Right lobe of liver (tissue), 6 donors: ENCODE results near the gene AFMID. TPM values are rescaled to one million over a fixed set of nuclear protein-coding genes. Genes with fewer than 3 reads are reported as not detected.

Experiments
- ATAC-seq, 4 donors: fragments of 200-7000 bp; cut with Tn5 transposase; one replicate each; pipeline ENCODE4 v1.9.1; 2020; ENCODE audit warnings: mild to moderate bottlenecking in 4 of 4, moderate library complexity in 4 of 4
- DNase-seq, 3 donors: peaks; one replicate each; pipeline ENCODE4 v3.0.0-alpha.2; 2020
- H3K27ac ChIP-seq, 3 donors: fragments of 200-600 bp; one replicate each; pipeline ENCODE4 v1.8.0; 2022
- H3K27me3 ChIP-seq, 2 donors: fragments of 200-600 bp; one replicate each; pipeline ENCODE4 v1.8.0; 2022
- H3K36me3 ChIP-seq, 4 donors: fragments of 200-600 bp; sonication (generic) in 1 of 4; one replicate each; pipeline versions ENCODE4 v1.5.1 to v1.8.0; 2017 to 2022; ENCODE audit warnings: control low read depth in 1 of 4
- H3K4me1 ChIP-seq, 4 donors: fragments of 200-600 bp; sonication (generic) in 1 of 4; one replicate each; pipeline versions ENCODE4 v1.5.1 to v1.8.0; 2017 to 2022; ENCODE audit warnings: control low read depth in 1 of 4
- H3K4me3 ChIP-seq, 3 donors: fragments of 200-600 bp; one replicate each; pipeline ENCODE4 v1.8.0; 2022
- H3K9me3 ChIP-seq, 4 donors: fragments of 200-600 bp; sonication (generic) in 1 of 4; one replicate each; pipeline versions ENCODE4 v1.5.1 to v1.8.0; 2017 to 2022; ENCODE audit warnings: control low read depth in 1 of 4
- POLR2A ChIP-seq: fragments of 450-650 bp; IDR thresholded peaks from one replicate; pipeline ENCODE4 v1.6.1; 2017; ENCODE audit warnings: antibody characterized with exemption, mild to moderate bottlenecking
- WGBS: methylation state at CpG from one replicate; pipeline ENCODE4 v1.1.6; 2018; ENCODE audit warnings: low coverage, low lambda C conversion rate; ENCODE audit not compliant: insufficient coverage; ENCODE audit errors: missing lambda C conversion rate; 5-methylcytosine and 5-hydroxymethylcytosine counted together
- intact Hi-C, 2 donors: fragments of 100-400 bp; cut with DNase I; formaldehyde crosslinking; loops; one replicate each; pipeline versions ENCODE4 v1.11.2 to v1.14.1; 2022
- total RNA-seq, 6 experiments: library from RNA; depleted of rRNA in 2 of 6; stranded (reverse); fragments of >200 nt in 2 of 6; fragmentation: NEBNext Ultra II Directional in 3 of 6; extraction: Animal tissue kit (Norgen Biotek cat#: 25700) in 3 of 6; gene quantifications; one replicate each; pipeline versions ENCODE4 v1.1.0 to v1.2.4, GENCODE V29; 2016 to 2023
- TF ChIP-seq, protein P1 (sequence below), 4 donors: fragments of 200-600 bp in 3 of 4; fragments of 450-650 bp in 1 of 4; IDR thresholded peaks; one replicate each; pipeline versions ENCODE4 v1.5.1 to v1.8.0; 2016 to 2022; ENCODE audit warnings: antibody characterized with exemption in 4 of 4, mild to moderate bottlenecking in 2 of 4
- donor health status: DM: no; HTN: yes; CAD: no.
- donor health status: DM: no; HTN: no; CAD: no.
- donor health status: DM: no; HTN: no; CAD: no.
- donor health status: DM: no; HTN: yes; CAD: no.
- donor health status: DM: no; HTN: yes; CAD: no.

Gene AFMID
- total RNA-seq, 6 experiments from 2014 or later: 96.6 to 156 (median 142) TPM

GRCh38 chr17:78240839-78241238 is 53.7 kb downstream of the AFMID start:
- intact Hi-C loops: loop anchor here in 1 of 2 donors (10.0 kb wide), 1 partner anchor 126 kb away; no protein-coding TSS in a partner anchor
- no peak overlapping the region for H3K4me3 ChIP-seq
- no peaks in the 10 kb centered on the region for H3K4me1 ChIP-seq
- H3K36me3 ChIP-seq: no peaks in the 10 kb centered on the region
- ATAC-seq: no peak
- TF ChIP-seq POLR2A: no peak
- TF ChIP-seq, protein P1, sequence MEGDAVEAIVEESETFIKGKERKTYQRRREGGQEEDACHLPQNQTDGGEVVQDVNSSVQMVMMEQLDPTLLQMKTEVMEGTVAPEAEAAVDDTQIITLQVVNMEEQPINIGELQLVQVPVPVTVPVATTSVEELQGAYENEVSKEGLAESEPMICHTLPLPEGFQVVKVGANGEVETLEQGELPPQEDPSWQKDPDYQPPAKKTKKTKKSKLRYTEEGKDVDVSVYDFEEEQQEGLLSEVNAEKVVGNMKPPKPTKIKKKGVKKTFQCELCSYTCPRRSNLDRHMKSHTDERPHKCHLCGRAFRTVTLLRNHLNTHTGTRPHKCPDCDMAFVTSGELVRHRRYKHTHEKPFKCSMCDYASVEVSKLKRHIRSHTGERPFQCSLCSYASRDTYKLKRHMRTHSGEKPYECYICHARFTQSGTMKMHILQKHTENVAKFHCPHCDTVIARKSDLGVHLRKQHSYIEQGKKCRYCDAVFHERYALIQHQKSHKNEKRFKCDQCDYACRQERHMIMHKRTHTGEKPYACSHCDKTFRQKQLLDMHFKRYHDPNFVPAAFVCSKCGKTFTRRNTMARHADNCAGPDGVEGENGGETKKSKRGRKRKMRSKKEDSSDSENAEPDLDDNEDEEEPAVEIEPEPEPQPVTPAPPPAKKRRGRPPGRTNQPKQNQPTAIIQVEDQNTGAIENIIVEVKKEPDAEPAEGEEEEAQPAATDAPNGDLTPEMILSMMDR (IDR thresholded peaks at IDR 0.05): no peak
- DNase-seq: no peak
- no peaks in the 10 kb centered on the region for H3K27me3 ChIP-seq
- no peaks in the 10 kb centered on the region for H3K9me3 ChIP-seq
- WGBS: 72% methylated on average over 3 of the region's 9 CpGs
- no peak overlapping the region for H3K27ac ChIP-seq

DNA sequence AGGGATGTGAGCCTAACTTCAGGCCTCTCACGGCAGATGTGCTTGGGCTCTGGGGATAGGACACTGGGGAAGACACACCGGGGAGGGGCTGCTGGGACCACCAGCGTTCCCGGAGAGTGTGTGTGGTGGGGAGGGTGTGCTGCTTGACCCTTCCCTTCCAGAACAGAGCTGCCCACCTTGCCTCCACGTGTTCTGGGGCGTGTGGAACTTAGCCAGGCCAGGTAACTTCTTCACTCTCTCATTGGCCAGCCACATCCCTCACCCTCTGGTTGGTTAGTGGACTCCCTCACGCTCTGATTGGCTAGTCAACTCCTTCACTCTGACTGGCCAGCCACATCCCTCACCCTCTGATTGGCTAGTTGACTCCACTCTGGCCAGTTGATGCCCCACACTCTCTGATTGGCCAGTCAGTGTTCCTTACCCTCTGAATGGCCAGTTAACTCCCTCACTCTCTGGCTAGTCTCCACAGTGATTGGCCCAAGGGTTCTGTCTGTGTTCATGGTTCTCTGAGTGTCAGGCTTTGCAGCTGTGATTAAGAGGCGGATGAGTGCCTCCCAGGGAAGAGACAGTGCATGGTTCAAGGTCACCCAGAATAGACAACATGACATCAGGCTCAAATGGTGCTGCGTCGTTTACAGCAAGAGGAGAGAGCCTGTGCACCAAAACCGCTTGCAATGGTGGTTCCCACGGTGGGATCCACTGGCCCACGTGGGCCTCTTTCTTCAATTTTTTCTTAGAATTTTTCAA is 54.3 kb downstream of the AFMID start:
- intact Hi-C loops: loop anchor here in 1 of 2 donors (10.0 kb wide), 1 partner anchor 127 kb away; no protein-coding TSS in a partner anchor
- no peak for TF ChIP-seq POLR2A
- TF ChIP-seq, protein P1 (IDR thresholded peaks at IDR 0.05): no peak
- Histone ChIP-seq H3K27me3 (no peaks in the 10 kb centered on the region), H3K4me1 (no peaks in the 10 kb centered on the region), H3K9me3 (no peaks in the 10 kb centered on the region), H3K4me3 (no peak overlapping the region), H3K36me3 (no peaks in the 10 kb centered on the region), H3K27ac (no peak overlapping the region)
- ATAC-seq (peak in 3 of 4 donors; percentile 21 to 41 (median 25)), DNase-seq (no peak)
- WGBS: 67% methylated on average over 4 of the region's 13 CpGs

GRCh38 chr17:78242024-78242742 is 55.0 kb downstream of the AFMID start:
- DNase-seq: no peak

DNA sequence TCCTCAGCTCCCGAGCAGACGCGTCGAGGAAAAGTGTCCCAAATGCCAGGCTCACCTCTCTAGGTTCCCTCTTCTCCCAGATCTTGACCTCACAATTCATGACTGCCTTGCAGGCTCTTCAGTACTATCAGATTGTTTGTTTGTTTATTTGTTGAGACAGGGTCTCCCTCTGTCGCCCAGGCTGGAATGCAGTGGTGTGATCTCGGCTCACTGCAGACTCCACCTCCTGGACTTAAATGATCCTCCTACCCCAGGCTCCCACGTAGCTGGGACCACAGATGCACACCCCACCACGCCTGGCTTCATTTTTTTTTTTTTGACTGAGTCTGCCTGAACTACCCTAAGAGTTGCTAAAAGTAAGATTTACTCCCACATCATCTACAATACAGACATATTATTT is 60.1 kb downstream of the AFMID start:
- H3K4me1 ChIP-seq: peaks cover 0 to 7% (median 0%) of the 10 kb centered on the region in 4 donors
- no peaks in the 10 kb centered on the region for H3K27me3 ChIP-seq
- no peak overlapping the region for H3K4me3 ChIP-seq
- no peak overlapping the region for H3K27ac ChIP-seq
- DNase-seq: no peak
- intact Hi-C loops: loop anchor here (5.0 to 10.0 kb wide), 2 partner anchors 130 to 133 kb away; no protein-coding TSS in a partner anchor
- H3K9me3 ChIP-seq: no peaks in the 10 kb centered on the region
- no peak for ATAC-seq
- H3K36me3 ChIP-seq: no peaks in the 10 kb centered on the region
- 84% methylated on average over 4 of the region's 8 CpGs for WGBS
- TF ChIP-seq POLR2A: no peak
- TF ChIP-seq, protein P1 (IDR thresholded peaks at IDR 0.05): no peak

More at GRCh38 chr17:78242024-78242742, 55.0 kb downstream of the AFMID start:
- Histone ChIP-seq H3K4me1 (no peaks in the 10 kb centered on the region), H3K4me3 (no peak overlapping the region), H3K27me3 (no peaks in the 10 kb centered on the region), H3K9me3 (no peaks in the 10 kb centered on the region), H3K36me3 (no peaks in the 10 kb centered on the region), H3K27ac (no peak overlapping the region)
- ATAC-seq: peak in 2 of 4 donors; percentile 46
- TF ChIP-seq, protein P1 (IDR thresholded peaks at IDR 0.05): no peak
- no peak for TF ChIP-seq POLR2A
- WGBS: 70% methylated on average over 10 of the region's 21 CpGs
- intact Hi-C loops: loop anchor here in 1 of 2 donors (10.0 kb wide), 1 partner anchor 127 kb away; no protein-coding TSS in a partner anchor
